Measurements from ENCODE around the gene LDAF1. TPM values are rescaled to one million over a fixed set of nuclear protein-coding genes. Genes with fewer than 3 reads are reported as not detected.
A peak's percentile ranks its signal among the peaks of the same experiment; 100 is the strongest.

The LDAF1 gene
- total and polyA plus RNA-seq, 9 donors = 28.0 to 38.8 (median 31.7) TPM

DNA sequence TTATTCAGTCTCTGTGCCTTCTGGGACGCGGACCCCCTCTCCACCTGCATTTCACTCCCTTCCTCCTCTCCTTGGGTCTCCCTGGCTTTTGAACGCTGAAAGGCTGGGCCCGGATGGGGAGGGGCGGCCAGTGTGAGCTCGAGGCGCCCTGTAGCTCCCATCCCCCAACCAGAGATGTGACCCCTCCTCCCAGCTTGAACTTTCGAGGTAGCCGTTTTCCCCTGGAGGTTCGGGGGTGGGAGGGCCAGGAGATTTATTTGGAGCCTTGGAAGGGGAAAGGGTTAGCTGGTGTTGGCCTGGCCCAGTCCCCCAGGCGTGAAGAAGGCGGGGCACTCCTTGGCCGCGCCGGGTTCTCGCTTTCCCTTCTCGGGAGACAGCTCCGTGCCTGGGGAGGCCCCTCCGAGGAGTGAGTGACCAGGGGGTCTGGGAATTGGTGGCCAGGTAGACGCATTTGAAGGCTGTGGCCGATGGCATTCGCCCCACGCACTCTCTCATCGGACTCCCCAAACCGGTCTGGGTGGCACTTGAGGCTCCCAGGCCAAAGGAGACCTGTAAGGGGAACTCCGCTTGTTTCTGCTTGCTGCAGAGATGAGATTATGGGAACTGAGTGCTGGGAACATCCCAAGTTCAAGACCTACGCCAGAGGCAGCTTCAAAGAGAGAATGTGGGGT lies 942 bp downstream of the LDAF1 start:
- H3K36me3 ChIP-seq (ENCODE audit: control insufficient read depth, insufficient read depth, low read length) = peaks cover 4% of the 10 kb centered on the region
- H3K27me3 ChIP-seq (ENCODE audit: control insufficient read depth, insufficient read depth, low read length) = peaks cover 6% of the 10 kb centered on the region
- H3K27ac ChIP-seq (ENCODE audit: low read length) = peak overlapping the region; percentile 7
- no peaks in the 10 kb centered on the region for H3K9me3 ChIP-seq (replicated peaks; ENCODE audit: control insufficient read depth, low read depth, low read length)
- peak overlapping the region; percentile 76 for H3K4me3 ChIP-seq (ENCODE audit: low read length)
- WGBS (ENCODE audit: insufficient coverage) = 3% methylated on average over 16 of the region's 27 CpGs
- peak; percentile 58 for DNase-seq
- H3K4me1 ChIP-seq (ENCODE audit: control insufficient read depth, insufficient read depth, low read length) = peaks cover 44% of the 10 kb centered on the region

DNA sequence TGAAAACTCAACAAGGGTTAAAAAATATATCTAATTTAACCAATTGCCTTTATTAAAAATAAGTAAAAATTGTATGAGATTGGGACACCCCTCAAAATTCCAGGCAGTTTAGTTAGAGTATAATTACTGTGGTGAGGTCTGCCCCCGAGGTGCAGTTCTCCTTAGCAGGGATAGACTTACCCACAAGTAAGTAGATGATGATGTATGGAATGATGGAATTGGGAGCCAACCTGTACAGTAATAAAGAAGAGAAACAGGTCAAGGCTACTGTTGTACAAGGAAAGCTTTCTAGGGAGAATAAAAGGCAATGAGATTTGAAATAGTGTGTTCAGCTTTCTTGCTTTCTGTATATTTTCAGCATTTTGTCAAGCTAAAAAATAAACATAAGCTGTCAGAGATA lies 1.8 kb downstream of the LDAF1 start:
- Histone ChIP-seq H3K27ac (ENCODE audit: low read length) (no peak overlapping the region), H3K4me3 (ENCODE audit: low read length) (no peak overlapping the region), H3K4me1 (ENCODE audit: control insufficient read depth, insufficient read depth, low read length) (peaks cover 44% of the 10 kb centered on the region), H3K9me3 (replicated peaks; ENCODE audit: control insufficient read depth, low read depth, low read length) (no peaks in the 10 kb centered on the region), H3K27me3 (ENCODE audit: control insufficient read depth, insufficient read depth, low read length) (peaks cover 6% of the 10 kb centered on the region), H3K36me3 (ENCODE audit: control insufficient read depth, insufficient read depth, low read length) (peaks cover 11% of the 10 kb centered on the region)
- WGBS (ENCODE audit: insufficient coverage) = no CpG with 5 or more reads among the region's 1 CpG
- DNase-seq = no peak

DNA sequence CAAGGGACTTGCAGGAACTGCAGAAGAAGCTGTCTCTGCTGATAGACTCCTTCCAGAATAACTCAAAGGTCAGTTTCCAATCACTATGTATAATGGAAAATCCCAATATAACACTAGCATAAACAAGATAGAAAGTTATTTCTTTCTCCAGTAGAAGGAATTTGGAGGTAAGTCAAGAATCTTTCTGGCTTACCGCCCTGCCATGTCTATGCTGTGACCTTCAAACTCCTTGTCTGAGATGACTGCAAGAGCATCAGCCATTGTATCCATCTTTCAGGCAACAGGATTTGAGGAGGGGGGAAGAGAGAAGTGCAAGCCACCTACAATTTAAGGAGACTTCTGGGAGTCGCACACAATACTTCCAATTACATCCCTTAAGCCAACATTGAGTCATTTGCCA lies 2.7 kb downstream of the LDAF1 start:
- no peaks in the 10 kb centered on the region for H3K9me3 ChIP-seq (replicated peaks; ENCODE audit: control insufficient read depth, low read depth, low read length)
- DNase-seq = peak; percentile 20
- H3K27ac ChIP-seq (ENCODE audit: low read length) = no peak overlapping the region
- no peak overlapping the region for H3K4me3 ChIP-seq (ENCODE audit: low read length)
- peaks cover 6% of the 10 kb centered on the region for H3K27me3 ChIP-seq (ENCODE audit: control insufficient read depth, insufficient read depth, low read length)
- peaks cover 11% of the 10 kb centered on the region for H3K36me3 ChIP-seq (ENCODE audit: control insufficient read depth, insufficient read depth, low read length)
- peaks cover 44% of the 10 kb centered on the region for H3K4me1 ChIP-seq (ENCODE audit: control insufficient read depth, insufficient read depth, low read length)
- no CpG with 5 or more reads among the region's 2 CpGs for WGBS (ENCODE audit: insufficient coverage)

DNA sequence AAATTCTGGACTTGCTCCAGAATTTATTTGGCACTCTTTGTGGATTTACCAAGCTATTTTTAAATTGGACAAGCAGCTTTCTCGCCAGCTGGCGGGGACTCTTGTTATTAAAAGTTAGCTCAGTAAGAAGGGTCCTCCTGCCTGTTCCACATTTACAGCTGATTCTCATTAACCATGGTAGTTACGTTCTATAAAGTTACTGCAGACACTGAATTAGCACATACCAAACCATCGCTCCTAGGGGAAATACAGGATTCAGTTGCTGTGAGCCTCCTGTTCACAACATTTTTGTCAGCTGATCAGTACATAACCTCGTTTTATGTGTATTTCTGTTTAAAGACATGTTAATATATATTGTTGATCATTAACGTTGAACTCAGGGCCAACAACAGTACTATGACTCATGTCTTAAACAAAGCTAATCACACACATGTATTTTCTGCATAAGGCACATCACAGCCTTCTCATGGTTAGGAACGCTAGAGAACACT lies 4.2 kb downstream of the LDAF1 start:
- peak; percentile 84 for DNase-seq
- no peaks in the 10 kb centered on the region for H3K9me3 ChIP-seq (replicated peaks; ENCODE audit: control insufficient read depth, low read depth, low read length)
- peaks cover 15% of the 10 kb centered on the region for H3K36me3 ChIP-seq (ENCODE audit: control insufficient read depth, insufficient read depth, low read length)
- peaks cover 6% of the 10 kb centered on the region for H3K27me3 ChIP-seq (ENCODE audit: control insufficient read depth, insufficient read depth, low read length)
- H3K27ac ChIP-seq (ENCODE audit: low read length) = peak overlapping the region; percentile 21
- no peak overlapping the region for H3K4me3 ChIP-seq (ENCODE audit: low read length)
- peaks cover 38% of the 10 kb centered on the region for H3K4me1 ChIP-seq (ENCODE audit: control insufficient read depth, insufficient read depth, low read length)
- WGBS (ENCODE audit: insufficient coverage) = no CpG with 5 or more reads among the region's 7 CpGs

DNA sequence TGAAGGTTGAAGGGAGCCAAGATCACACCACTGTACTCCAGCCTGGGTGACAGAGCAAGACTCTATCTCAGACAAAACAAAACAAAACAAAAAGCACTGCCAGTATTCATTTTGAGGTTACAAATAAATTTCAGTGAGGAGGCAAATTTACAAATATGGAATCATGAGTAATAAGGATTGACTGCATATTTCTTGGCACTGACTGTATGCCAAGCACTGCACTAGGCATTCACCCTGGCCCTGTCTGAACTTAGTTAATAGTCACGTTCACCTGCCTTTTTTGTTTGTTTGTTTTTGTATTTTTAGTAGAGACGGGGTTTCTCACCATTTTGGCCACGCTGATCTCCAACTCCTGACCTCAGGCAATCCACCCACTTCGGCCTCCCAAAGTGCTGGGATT lies 5.1 kb downstream of the LDAF1 start:
- Histone ChIP-seq H3K27me3 (ENCODE audit: control insufficient read depth, insufficient read depth, low read length) (peaks cover 6% of the 10 kb centered on the region), H3K4me1 (ENCODE audit: control insufficient read depth, insufficient read depth, low read length) (peaks cover 29% of the 10 kb centered on the region), H3K4me3 (ENCODE audit: low read length) (no peak overlapping the region), H3K36me3 (ENCODE audit: control insufficient read depth, insufficient read depth, low read length) (peaks cover 15% of the 10 kb centered on the region), H3K27ac (ENCODE audit: low read length) (peak overlapping the region; percentile 21), H3K9me3 (replicated peaks; ENCODE audit: control insufficient read depth, low read depth, low read length) (no peaks in the 10 kb centered on the region)
- DNase-seq = no peak
- WGBS (ENCODE audit: insufficient coverage) = 100% methylated on average over 3 of the region's 4 CpGs

DNA sequence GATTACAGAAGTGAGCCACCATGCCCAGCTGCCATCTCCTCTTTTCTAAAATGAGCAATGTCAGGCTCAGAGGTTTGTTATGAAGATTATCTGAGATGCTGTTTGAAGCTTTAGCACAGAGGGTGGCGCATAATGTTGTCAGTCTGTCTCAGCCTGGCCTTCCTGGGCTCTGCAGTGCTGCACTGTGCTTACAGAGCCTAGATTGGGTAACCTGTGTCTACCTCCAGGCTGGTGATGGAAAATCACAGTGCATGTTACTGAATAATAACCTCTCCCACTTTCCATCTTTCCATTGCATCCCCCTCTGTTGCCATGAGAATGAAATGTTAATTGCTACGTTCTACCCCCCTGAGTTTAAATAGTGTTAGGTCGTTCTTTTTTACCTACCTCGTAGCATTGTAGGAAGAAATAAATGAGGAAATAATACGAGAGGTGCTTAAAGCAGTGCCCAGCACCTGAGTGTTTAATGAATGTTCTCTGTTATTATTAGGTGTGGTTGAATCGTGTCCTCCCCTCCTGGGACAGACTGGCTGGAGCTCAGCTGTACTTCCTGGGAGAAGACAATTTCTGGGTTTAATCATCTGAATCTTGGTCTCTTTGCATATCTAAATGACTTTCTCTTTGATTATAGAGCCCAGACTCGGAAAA lies 6.2 kb downstream of the LDAF1 start:
- DNase-seq = no peak
- no peak overlapping the region for H3K27ac ChIP-seq (ENCODE audit: low read length)
- peaks cover under 1% of the 10 kb centered on the region for H3K27me3 ChIP-seq (ENCODE audit: control insufficient read depth, insufficient read depth, low read length)
- no peak overlapping the region for H3K4me3 ChIP-seq (ENCODE audit: low read length)
- peaks cover 20% of the 10 kb centered on the region for H3K4me1 ChIP-seq (ENCODE audit: control insufficient read depth, insufficient read depth, low read length)
- 100% methylated on average over 1 of the region's 7 CpGs for WGBS (ENCODE audit: insufficient coverage)
- peaks cover 19% of the 10 kb centered on the region for H3K36me3 ChIP-seq (ENCODE audit: control insufficient read depth, insufficient read depth, low read length)
- H3K9me3 ChIP-seq (replicated peaks; ENCODE audit: control insufficient read depth, low read depth, low read length) = no peaks in the 10 kb centered on the region

DNA sequence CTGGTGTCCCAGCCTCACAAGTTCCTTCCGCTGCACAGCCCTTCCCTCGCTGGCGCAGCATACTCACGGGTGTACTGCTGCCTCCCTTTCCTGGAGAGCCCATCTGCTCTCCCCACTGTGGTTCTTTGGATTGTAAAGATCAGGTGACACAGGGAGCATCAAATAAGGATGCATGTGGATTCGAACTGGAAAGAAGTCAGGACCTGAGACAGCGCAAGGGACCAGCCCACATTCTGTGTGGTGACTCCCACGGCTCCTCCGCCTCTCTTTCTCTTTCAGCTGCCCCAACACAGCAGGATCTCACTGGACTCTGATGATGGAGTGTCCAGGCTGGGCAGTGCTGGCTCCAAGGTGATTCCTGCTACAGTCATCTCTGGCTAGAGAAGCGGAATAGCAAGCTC lies 8.1 kb downstream of the LDAF1 start:
- 63% methylated on average over 5 of the region's 9 CpGs for WGBS (ENCODE audit: insufficient coverage)

DNA sequence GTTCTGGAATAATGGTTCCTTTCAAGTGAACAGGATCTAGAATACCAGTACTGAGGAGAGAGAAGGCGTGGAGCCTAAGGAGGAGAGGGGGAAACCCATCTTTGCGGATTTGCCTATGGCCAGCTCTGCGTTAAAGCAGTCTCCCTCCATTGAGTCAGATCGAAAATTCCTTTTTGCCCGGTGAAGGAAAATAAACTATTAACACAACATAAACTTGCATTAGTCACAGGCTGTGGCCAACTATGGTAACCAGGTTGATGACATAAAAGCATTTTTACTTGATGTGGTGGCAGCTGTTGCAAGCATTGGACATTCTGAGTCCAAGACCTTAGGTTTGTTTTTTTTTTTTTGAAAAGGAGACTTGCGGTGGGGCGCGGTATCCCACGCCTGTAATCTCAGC lies 8.9 kb downstream of the LDAF1 start:
- no peak for DNase-seq
- WGBS (ENCODE audit: insufficient coverage) = no CpG with 5 or more reads among the region's 9 CpGs
- Histone ChIP-seq H3K9me3 (replicated peaks; ENCODE audit: control insufficient read depth, low read depth, low read length) (no peaks in the 10 kb centered on the region), H3K4me3 (ENCODE audit: low read length) (no peak overlapping the region), H3K4me1 (ENCODE audit: control insufficient read depth, insufficient read depth, low read length) (peaks cover 11% of the 10 kb centered on the region), H3K36me3 (ENCODE audit: control insufficient read depth, insufficient read depth, low read length) (peaks cover 35% of the 10 kb centered on the region), H3K27me3 (ENCODE audit: control insufficient read depth, insufficient read depth, low read length) (no peaks in the 10 kb centered on the region), H3K27ac (ENCODE audit: low read length) (no peak overlapping the region)

More for the DNA sequence above, 8.1 kb downstream of the LDAF1 start:
- no peak overlapping the region for H3K27ac ChIP-seq (ENCODE audit: low read length)
- peaks cover 31% of the 10 kb centered on the region for H3K36me3 ChIP-seq (ENCODE audit: control insufficient read depth, insufficient read depth, low read length)
- H3K4me3 ChIP-seq (ENCODE audit: low read length) = no peak overlapping the region
- no peaks in the 10 kb centered on the region for H3K27me3 ChIP-seq (ENCODE audit: control insufficient read depth, insufficient read depth, low read length)
- DNase-seq = no peak
- H3K9me3 ChIP-seq (replicated peaks; ENCODE audit: control insufficient read depth, low read depth, low read length) = no peaks in the 10 kb centered on the region
- H3K4me1 ChIP-seq (ENCODE audit: control insufficient read depth, insufficient read depth, low read length) = peaks cover 11% of the 10 kb centered on the region

DNA sequence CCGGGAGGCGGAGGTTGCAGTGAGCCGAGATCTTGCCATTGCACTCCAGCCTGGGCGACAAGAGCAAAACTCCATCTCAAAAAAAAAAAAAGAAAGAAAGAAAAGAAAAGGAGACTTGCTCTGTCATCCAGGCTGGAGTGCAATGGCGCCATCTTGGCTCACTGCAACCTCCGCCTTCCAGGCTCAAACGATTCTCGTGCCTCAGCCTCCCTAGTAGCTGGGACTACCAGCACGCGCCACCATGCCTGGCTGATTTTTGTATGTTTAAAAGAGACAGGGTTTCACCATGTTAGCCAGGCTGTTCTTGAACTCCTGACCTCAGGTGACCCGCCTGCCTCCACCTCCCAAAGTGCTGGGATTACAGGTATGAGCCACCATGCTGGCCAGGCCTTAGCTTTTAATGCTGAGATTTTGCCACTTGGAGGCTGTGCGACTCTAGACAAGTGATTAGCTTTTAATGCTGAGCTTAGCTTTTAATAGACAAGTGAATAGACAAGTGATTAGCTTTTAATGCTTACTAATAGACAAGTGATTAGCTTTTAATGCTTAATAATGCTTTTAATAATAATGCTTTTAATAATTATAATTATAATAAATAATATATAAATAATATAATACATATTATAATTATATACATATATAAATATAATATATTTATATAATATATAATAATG lies 9.6 kb downstream of the LDAF1 start:
- Histone ChIP-seq H3K9me3 (replicated peaks; ENCODE audit: control insufficient read depth, low read depth, low read length) (no peaks in the 10 kb centered on the region), H3K4me1 (ENCODE audit: control insufficient read depth, insufficient read depth, low read length) (peaks cover 9% of the 10 kb centered on the region), H3K27ac (ENCODE audit: low read length) (no peak overlapping the region), H3K27me3 (ENCODE audit: control insufficient read depth, insufficient read depth, low read length) (no peaks in the 10 kb centered on the region), H3K4me3 (ENCODE audit: low read length) (no peak overlapping the region), H3K36me3 (ENCODE audit: control insufficient read depth, insufficient read depth, low read length) (peaks cover 37% of the 10 kb centered on the region)
- no peak for DNase-seq
- WGBS (ENCODE audit: insufficient coverage) = 100% methylated on average over 1 of the region's 12 CpGs

DNA sequence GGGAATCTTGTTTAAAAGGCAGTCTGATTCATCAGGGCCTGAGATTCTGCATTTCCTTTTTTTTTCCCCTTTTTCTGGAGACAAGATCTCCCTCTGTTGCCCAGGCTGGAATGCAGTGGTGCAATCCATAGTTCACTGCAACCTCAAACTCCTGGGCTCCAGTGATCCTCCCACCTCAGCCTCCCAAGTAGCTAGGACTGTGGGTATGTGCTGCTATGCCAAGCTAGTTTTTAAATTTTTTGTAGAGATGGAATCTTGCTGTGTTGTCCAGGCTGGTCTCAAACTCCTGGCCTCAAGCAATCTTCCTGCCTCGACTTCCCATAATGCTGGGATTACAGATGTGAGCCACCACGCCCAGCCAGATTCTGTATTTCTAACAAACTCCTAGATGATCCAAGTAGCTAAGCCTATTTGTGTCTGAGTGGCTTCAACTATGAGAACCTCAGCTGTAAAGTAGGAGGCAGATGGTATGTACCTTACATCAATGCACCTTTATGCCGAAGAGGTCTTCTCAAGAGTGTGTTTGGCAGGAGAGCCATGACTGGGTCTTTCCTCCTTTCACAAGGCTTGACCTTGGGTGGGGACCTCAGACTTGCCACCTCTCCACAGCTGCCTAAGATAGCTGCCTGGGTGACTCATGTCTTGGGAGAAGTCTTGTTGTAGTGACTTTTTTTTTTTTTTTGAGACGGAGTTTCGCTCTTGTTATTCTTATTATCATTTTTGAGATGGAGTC lies 10.9 kb downstream of the LDAF1 start:
- no CpG with 5 or more reads among the region's 5 CpGs for WGBS (ENCODE audit: insufficient coverage)
- H3K27me3 ChIP-seq (ENCODE audit: control insufficient read depth, insufficient read depth, low read length) = no peaks in the 10 kb centered on the region

More for the DNA sequence above, 10.9 kb downstream of the LDAF1 start:
- no peaks in the 10 kb centered on the region for H3K9me3 ChIP-seq (replicated peaks; ENCODE audit: control insufficient read depth, low read depth, low read length)
- no peaks in the 10 kb centered on the region for H3K4me1 ChIP-seq (ENCODE audit: control insufficient read depth, insufficient read depth, low read length)
- DNase-seq = no peak
- peaks cover 41% of the 10 kb centered on the region for H3K36me3 ChIP-seq (ENCODE audit: control insufficient read depth, insufficient read depth, low read length)
- H3K27ac ChIP-seq (ENCODE audit: low read length) = no peak overlapping the region
- no peak overlapping the region for H3K4me3 ChIP-seq (ENCODE audit: low read length)

All from muscle of leg (tissue), 11 donors.